ENCODE measurements around the gene SAMMSON. TPM values are rescaled to one million over a fixed set of nuclear protein-coding genes. Genes with fewer than 3 reads are reported as not detected.

The SAMMSON gene
- polyA plus RNA-seq, 1 of the 3 experiments (the other 2 are of a cell fraction): not detected

GRCh38 chr3:69994919-69995318 lies 4.6 kb upstream of the SAMMSON start:
- Histone ChIP-seq H3K79me2 (ENCODE audit: insufficient read depth) (no peaks in the 10 kb centered on the region), H3K9ac (no peak overlapping the region), H3K9me2 (no peaks in the 10 kb centered on the region), H2AFZ (ENCODE audit: low read depth) (no peak overlapping the region), H3K36me3 (replicated peaks in 1 of 2; ENCODE audit: control insufficient read depth in 1 of 2, insufficient read depth in 2 of 2, low read length in 1 of 2) (no peaks in the 10 kb centered on the region), H3K27me3 (ENCODE audit: insufficient read depth) (no peaks in the 10 kb centered on the region), H3K4me3 (ENCODE audit: low read depth in 2 of 2, low read length in 1 of 2) (no peak overlapping the region), H3K4me2 (no peak overlapping the region), H3K9me3 (no peaks in the 10 kb centered on the region), H4K20me1 (ENCODE audit: insufficient read depth) (no peaks in the 10 kb centered on the region), H3K4me1 (ENCODE audit: control insufficient read depth in 1 of 2, insufficient read depth in 2 of 2, low read depth in 1 of 2, low read length in 1 of 2) (peaks cover 0 to 15% of the 10 kb centered on the region in 2 experiments; a peak in 3 of 4 replicates), H3F3A (replicated peaks; ENCODE audit: insufficient read depth) (peaks cover 7% of the 10 kb centered on the region), H3K27ac (ENCODE audit: low read depth in 2 of 2, low read length in 1 of 2) (no peak overlapping the region)
- no peak for TF ChIP-seq RXRA (IDR thresholded peaks at IDR 0.05; ENCODE audit: borderline replicate concordance, low read depth)
- CTCF ChIA-PET: no interaction called here
- POLR2A ChIA-PET: no interaction called here
- WGBS (ENCODE audit: low lambda C conversion rate): 55% methylated on average over 3 of the region's 3 CpGs
- no peak for DNase-seq

- WGBS (ENCODE audit: low lambda C conversion rate): 12% methylated on average over 3 of the region's 3 CpGs
- Histone ChIP-seq H3K4me2 (peak overlapping the region; percentile 36; the same call in 1 of the 2 replicates), H3K27me3 (ENCODE audit: insufficient read depth) (no peaks in the 10 kb centered on the region), H3K36me3 (replicated peaks in 1 of 2; ENCODE audit: control insufficient read depth in 1 of 2, insufficient read depth in 2 of 2, low read length in 1 of 2) (no peaks in the 10 kb centered on the region), H4K20me1 (ENCODE audit: insufficient read depth) (no peaks in the 10 kb centered on the region), H3K4me3 (ENCODE audit: low read depth in 2 of 2, low read length in 1 of 2) (no peak overlapping the region), H3K9ac (no peak overlapping the region), H3K27ac (ENCODE audit: low read depth in 2 of 2, low read length in 1 of 2) (peak overlapping the region; percentile 60 to 62; a peak in 3 of 4 replicates), H3K4me1 (ENCODE audit: control insufficient read depth in 1 of 2, insufficient read depth in 2 of 2, low read depth in 1 of 2, low read length in 1 of 2) (peaks cover 0 to 15% of the 10 kb centered on the region in 2 experiments; a peak in 3 of 4 replicates), H3K9me2 (no peaks in the 10 kb centered on the region), H3K79me2 (ENCODE audit: insufficient read depth) (no peaks in the 10 kb centered on the region), H2AFZ (ENCODE audit: low read depth) (no peak overlapping the region), H3K9me3 (no peaks in the 10 kb centered on the region), H3F3A (replicated peaks; ENCODE audit: insufficient read depth) (peaks cover 7% of the 10 kb centered on the region)
- CTCF ChIA-PET: interaction anchor here (0.9 to 1.3 kb wide), 3 partner anchors 14 to 66 kb away, joined by 3 to 4 read pairs (median 3); no protein-coding TSS in a partner anchor
- peak; percentile 47 for DNase-seq
- POLR2A ChIA-PET: interaction anchor here (0.6 kb wide), 1 partner anchor 25 kb away, joined by 3 read pairs; no protein-coding TSS in a partner anchor
- peak; percentile 49 for TF ChIP-seq GATA2 (CRISPR knock-in tag; IDR thresholded peaks at IDR 0.05)
- no peak for TF ChIP-seq SMC3 (IDR thresholded peaks at IDR 0.05; ENCODE audit: low read depth, low read length)
- TF ChIP-seq NRF1 (IDR thresholded peaks at IDR 0.05; ENCODE audit: low read depth, low read length): no peak
- 0 out of 2 replicates have a peak, but pooled peaks have one; percentile 6 for TF ChIP-seq RAD21 (IDR thresholded peaks at IDR 0.05; ENCODE audit: low read length)
- TF ChIP-seq, protein P1, sequence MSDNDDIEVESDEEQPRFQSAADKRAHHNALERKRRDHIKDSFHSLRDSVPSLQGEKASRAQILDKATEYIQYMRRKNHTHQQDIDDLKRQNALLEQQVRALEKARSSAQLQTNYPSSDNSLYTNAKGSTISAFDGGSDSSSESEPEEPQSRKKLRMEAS (IDR thresholded peaks at IDR 0.05; ENCODE audit: low read depth): 0 out of 2 replicates have a peak, but pooled peaks have one; percentile 17
- TF ChIP-seq, protein P2, sequence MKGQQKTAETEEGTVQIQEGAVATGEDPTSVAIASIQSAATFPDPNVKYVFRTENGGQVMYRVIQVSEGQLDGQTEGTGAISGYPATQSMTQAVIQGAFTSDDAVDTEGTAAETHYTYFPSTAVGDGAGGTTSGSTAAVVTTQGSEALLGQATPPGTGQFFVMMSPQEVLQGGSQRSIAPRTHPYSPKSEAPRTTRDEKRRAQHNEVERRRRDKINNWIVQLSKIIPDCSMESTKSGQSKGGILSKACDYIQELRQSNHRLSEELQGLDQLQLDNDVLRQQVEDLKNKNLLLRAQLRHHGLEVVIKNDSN (IDR thresholded peaks at IDR 0.05; ENCODE audit: borderline replicate concordance, low read depth): no peak
- TF ChIP-seq, protein P3, sequence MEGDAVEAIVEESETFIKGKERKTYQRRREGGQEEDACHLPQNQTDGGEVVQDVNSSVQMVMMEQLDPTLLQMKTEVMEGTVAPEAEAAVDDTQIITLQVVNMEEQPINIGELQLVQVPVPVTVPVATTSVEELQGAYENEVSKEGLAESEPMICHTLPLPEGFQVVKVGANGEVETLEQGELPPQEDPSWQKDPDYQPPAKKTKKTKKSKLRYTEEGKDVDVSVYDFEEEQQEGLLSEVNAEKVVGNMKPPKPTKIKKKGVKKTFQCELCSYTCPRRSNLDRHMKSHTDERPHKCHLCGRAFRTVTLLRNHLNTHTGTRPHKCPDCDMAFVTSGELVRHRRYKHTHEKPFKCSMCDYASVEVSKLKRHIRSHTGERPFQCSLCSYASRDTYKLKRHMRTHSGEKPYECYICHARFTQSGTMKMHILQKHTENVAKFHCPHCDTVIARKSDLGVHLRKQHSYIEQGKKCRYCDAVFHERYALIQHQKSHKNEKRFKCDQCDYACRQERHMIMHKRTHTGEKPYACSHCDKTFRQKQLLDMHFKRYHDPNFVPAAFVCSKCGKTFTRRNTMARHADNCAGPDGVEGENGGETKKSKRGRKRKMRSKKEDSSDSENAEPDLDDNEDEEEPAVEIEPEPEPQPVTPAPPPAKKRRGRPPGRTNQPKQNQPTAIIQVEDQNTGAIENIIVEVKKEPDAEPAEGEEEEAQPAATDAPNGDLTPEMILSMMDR (IDR thresholded peaks at IDR 0.05): no peak
- peak; percentile 11; the same call in 1 of the 2 replicates for TF ChIP-seq TEAD4 (IDR thresholded peaks at IDR 0.05; ENCODE audit: borderline replicate concordance, insufficient read depth)
- peak; percentile 33 to 66; a peak in 3 of 4 replicates for TF ChIP-seq EP300 (IDR thresholded peaks at IDR 0.05; ENCODE audit: borderline replicate concordance in 1 of 2, low read depth in 1 of 2, low read length in 1 of 2)
- TF ChIP-seq RXRA (IDR thresholded peaks at IDR 0.05; ENCODE audit: borderline replicate concordance, low read depth): no peak
- TF ChIP-seq TCF12 (IDR thresholded peaks at IDR 0.05): peak; percentile 83
- no peak for TF ChIP-seq FOXM1 (IDR thresholded peaks at IDR 0.05; ENCODE audit: low read depth)
- peak; percentile 47; the same call in 1 of the 2 replicates for TF ChIP-seq PBX3 (IDR thresholded peaks at IDR 0.05)
- TF ChIP-seq RFX5 (IDR thresholded peaks at IDR 0.05; ENCODE audit: low read length): no peak
- TF ChIP-seq, protein P4, sequence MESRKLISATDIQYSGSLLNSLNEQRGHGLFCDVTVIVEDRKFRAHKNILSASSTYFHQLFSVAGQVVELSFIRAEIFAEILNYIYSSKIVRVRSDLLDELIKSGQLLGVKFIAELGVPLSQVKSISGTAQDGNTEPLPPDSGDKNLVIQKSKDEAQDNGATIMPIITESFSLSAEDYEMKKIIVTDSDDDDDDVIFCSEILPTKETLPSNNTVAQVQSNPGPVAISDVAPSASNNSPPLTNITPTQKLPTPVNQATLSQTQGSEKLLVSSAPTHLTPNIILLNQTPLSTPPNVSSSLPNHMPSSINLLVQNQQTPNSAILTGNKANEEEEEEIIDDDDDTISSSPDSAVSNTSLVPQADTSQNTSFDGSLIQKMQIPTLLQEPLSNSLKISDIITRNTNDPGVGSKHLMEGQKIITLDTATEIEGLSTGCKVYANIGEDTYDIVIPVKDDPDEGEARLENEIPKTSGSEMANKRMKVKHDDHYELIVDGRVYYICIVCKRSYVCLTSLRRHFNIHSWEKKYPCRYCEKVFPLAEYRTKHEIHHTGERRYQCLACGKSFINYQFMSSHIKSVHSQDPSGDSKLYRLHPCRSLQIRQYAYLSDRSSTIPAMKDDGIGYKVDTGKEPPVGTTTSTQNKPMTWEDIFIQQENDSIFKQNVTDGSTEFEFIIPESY (IDR thresholded peaks at IDR 0.05; ENCODE audit: borderline replicate concordance, low read depth): no peak
- TF ChIP-seq SIN3A (IDR thresholded peaks at IDR 0.05; ENCODE audit: borderline replicate concordance, low read depth, low read length): no peak
- no peak for TF ChIP-seq TAF1 (IDR thresholded peaks at IDR 0.05; ENCODE audit: borderline replicate concordance, low read depth, low read length)
- TF ChIP-seq POLR2AphosphoS5 (IDR thresholded peaks at IDR 0.05; ENCODE audit: low read depth, low read length): no peak; the same call in 1 of the 2 replicates
- TF ChIP-seq RCOR1 (IDR thresholded peaks at IDR 0.05; ENCODE audit: low read length): peak; percentile 78
- peak; percentile 82 for TF ChIP-seq NFIC (IDR thresholded peaks at IDR 0.05; ENCODE audit: borderline replicate concordance)
- no peak for TF ChIP-seq GABPA (IDR thresholded peaks at IDR 0.05; ENCODE audit: low read depth)
- no peak for TF ChIP-seq FOSL2 (IDR thresholded peaks at IDR 0.05; ENCODE audit: borderline replicate concordance, low read depth)
Observed at GRCh38 chr3:69997631-69998307, 1.8 kb upstream of the SAMMSON start.

All from SK-N-SH (cell line).